HG03139 (cell line): ENCODE results near the gene APC.
"Not testable (repeated sequence)": the region's sequence is repeated elsewhere in the genome, so short reads cannot be mapped to it uniquely, and the experiment has no call there.

Experiments
- ATAC-seq: cut with Tn5 transposase; IDR thresholded peaks from one replicate; pipeline ENCODE4 v1.9.1; 2021; ENCODE audit not compliant: unreplicated experiment

The APC gene

GRCh38 chr5:112848116-112848811 lies 110.6 kb downstream of the APC start:
- ATAC-seq: peak; percentile 99

GRCh38 chr5:112849912-112850311 lies 112.2 kb downstream of the APC start:
- ATAC-seq: no peak

- no peak for ATAC-seq
Measured at GRCh38 chr5:112854651-112855050, 117.0 kb downstream of the APC start.

DNA sequence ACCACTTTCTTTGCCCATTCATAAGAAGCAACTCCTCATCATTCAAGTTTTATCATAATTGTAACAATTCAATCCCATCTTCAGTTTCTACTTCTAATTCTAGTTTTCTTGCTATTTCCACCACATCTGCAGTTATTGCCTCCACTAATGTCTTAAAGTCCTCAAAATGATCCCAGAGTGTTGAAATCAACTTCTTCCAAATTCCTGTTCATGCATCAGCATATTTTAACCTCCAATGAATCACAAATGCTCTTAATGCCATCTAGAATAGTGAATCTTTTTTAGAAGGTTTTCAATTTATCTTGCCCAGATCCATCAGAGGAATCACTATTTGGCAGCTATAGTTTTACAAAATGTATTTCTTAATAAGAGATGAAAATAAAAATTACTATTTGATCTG lies 120.2 kb downstream of the APC start:
- ATAC-seq: no peak

- ATAC-seq: not testable (repeated sequence)
Measured at GRCh38 chr5:112860571-112860928, 122.9 kb downstream of the APC start.

- ATAC-seq: peak; percentile 99
Measured at GRCh38 chr5:112860929-112861637, 123.4 kb downstream of the APC start, which contains the start of gene SRP19. Gene SRP19 (plus strand): TSS chr5:112861287. CDS start chr5:112861377, 90 bp downstream.

- ATAC-seq: no peak
Measured at GRCh38 chr5:112861638-112861985, 123.9 kb downstream of the APC start.

- ATAC-seq: no peak
Measured at GRCh38 chr5:112862085-112862484, 124.4 kb downstream of the APC start.

GRCh38 chr5:112863549-112863948 lies 125.9 kb downstream of the APC start:
- no peak for ATAC-seq

GRCh38 chr5:112865128-112865527 lies 127.4 kb downstream of the APC start:
- no peak for ATAC-seq

GRCh38 chr5:112866739-112867138 lies 129.1 kb downstream of the APC start:
- ATAC-seq: no peak

- ATAC-seq: no peak
Measured at GRCh38 chr5:112867411-112867810, 129.7 kb downstream of the APC start.

DNA sequence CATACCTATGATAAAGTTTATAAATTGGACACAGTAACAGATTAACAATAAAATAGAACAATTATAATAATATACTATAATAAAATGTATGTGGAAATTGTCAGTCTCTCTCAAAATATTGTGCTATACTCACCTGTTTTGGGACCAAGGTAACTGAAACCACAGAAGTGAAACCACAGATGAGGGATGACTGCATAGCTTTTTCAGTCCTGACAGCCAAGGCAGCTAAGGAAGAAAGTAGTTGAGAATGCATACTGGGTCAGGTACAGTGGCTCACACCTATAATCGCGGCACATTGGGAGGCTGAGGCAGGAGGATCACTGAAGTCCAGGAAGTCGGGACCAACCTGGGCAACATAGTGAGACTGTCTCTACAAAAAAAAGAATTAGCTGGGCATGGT lies 132.3 kb downstream of the APC start:
- ATAC-seq: peak; percentile 60

DNA sequence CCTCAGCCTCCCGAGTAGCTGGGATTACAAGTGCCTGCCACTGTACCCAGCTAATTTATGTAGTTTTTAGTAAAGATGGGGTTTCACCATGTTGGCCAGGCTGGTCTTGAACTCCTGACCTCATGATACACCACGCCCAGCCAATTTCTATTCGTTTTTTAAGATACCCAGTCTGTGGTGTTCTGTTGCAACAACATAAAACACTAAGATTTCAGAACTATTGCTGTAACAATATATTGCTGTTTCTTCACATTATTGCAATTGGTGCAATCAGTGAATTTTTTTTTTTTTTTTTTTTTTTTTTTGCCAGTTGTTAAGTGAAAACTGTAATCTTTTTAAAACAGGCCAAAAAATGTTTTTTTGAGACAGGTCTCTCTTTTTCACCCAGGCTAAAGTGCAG lies 133.3 kb downstream of the APC start:
- ATAC-seq: no peak

- ATAC-seq: no peak
Measured at GRCh38 chr5:112876362-112876761, 138.7 kb downstream of the APC start.

DNA sequence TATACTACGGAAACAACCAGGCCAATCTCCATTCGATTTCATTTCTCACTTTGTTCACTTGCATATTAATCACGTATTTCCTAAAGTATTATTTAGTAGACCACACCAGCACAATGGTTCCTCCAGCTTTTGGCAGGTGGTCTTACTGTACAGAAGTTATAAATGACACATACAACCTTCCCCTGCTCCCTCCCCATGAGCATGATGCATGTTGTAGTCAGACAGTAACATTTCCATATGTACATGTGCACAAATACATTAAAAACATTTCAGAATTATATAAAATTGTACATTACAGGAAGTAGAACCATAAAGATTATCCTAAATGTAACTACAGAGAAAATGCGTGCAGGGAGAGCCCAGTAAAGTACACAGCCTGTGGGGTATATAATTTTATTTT lies 140.4 kb downstream of the APC start:
- ATAC-seq: no peak

DNA sequence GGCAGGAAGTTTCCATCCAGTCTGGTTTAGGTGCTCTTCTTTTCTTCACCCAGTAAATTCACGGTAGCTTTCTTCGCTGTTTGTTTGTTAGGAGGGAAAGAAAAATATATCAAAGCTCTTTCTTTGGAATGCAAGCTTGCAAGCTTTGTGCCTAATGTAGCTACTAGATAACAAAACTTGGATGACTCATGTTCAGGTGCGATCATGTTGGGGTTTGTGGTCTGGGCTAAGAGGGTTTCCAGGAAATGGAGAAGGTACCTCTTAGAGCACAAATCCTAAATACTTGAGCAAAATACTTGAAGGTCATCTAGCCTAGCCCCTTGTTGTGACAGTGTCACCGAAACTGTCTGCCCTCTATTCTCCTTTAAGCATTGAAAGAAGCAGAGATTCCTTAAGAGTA lies 141.1 kb downstream of the APC start:
- ATAC-seq: no peak

- ATAC-seq: no peak
Measured at GRCh38 chr5:112880219-112880964, 142.7 kb downstream of the APC start.

DNA sequence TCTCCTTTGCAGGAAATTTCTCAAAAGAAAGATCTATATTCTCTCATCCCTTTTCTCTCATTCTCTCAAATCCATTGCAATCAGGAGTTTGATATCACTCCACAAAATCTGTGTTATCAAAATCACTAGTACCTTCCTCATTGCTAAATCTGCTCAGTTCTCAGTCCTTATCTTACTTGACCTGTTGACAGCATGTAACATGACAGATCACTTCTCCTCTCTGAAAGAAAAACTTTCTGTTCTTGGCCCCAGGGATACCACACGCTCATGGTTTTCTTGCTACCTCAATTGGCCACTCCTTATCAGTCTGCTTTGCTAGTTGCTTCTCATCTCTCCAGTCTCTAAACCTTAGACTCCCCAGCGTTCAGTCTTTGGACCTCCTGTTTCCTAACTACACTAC lies 145.5 kb downstream of the APC start:
- no peak for ATAC-seq

GRCh38 chr5:112885001-112885400 lies 147.3 kb downstream of the APC start:
- no peak for ATAC-seq

DNA sequence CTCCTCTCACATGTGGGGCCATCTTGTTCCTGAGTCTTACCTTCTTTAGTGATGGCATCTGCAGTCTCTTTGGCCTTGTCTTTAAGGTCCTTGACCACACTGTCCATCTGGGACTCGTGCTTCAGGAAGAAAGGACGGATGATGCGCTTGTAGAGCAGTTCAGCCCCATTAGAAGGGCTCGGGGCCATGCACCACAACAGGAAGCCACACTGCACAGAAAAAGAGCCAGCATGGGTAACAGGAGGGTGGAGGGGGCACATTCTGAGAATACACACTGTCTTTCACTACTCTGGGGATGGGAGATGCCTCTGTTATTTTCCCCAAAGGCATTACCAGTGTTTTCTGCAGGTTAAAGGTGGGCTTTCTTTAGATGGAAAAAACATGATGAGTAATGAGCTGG lies 149.3 kb downstream of the APC start:
- no peak for ATAC-seq

DNA sequence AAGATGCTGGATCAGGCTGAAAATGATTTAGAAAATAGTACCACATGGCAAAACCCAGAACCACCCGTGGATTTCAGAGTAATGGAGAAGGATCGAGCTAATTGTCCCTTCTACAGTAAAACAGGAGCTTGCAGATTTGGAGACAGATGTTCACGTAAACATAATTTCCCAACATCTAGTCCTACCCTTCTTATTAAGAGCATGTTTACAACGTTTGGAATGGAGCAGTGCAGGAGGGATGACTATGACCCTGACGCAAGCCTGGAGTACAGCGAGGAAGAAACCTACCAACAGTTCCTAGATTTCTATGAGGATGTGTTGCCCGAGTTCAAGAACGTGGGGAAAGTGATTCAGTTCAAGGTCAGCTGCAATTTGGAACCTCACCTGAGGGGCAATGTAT lies 154.4 kb downstream of the APC start:
- ATAC-seq: not testable (repeated sequence)
